ENCODE measurements around the gene PRKCA.

DNA sequence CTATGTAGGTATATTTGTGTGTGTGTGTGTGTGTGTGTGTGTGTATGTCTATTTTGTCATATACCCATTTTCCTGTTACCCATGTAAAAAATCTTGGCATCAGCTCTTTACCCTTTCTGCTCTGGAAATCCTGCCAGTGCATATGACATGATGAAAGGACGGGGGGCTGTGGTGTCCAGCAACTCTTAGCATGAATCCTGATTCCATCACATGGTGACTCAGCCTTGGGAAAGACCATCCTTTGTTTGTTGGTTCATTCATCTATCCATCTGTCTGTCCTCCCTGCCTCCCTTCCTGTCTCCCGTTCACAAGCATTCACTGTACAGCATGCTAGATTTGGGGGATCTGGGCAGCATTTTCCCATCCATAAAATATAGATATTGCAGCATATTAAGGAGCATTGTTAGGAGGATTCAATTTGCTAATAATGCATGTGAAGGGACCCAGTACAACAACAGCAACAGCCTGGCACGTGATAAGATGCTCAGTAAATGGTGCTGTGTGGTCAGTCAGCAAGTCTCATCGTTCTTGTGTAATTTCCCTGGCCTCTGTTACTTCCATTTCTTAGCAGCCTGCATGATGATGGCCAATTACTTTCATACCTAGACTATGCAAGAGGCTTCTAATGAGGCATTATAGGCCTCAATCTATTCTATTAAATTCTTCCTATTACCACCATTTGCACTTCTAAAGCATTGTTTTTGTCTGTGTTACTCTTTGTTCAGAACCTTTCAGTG is 191.0 kb downstream of the PRKCA start:
- TF ChIP-seq, protein P1, sequence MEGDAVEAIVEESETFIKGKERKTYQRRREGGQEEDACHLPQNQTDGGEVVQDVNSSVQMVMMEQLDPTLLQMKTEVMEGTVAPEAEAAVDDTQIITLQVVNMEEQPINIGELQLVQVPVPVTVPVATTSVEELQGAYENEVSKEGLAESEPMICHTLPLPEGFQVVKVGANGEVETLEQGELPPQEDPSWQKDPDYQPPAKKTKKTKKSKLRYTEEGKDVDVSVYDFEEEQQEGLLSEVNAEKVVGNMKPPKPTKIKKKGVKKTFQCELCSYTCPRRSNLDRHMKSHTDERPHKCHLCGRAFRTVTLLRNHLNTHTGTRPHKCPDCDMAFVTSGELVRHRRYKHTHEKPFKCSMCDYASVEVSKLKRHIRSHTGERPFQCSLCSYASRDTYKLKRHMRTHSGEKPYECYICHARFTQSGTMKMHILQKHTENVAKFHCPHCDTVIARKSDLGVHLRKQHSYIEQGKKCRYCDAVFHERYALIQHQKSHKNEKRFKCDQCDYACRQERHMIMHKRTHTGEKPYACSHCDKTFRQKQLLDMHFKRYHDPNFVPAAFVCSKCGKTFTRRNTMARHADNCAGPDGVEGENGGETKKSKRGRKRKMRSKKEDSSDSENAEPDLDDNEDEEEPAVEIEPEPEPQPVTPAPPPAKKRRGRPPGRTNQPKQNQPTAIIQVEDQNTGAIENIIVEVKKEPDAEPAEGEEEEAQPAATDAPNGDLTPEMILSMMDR (IDR thresholded peaks at IDR 0.05), result no peak
- TF ChIP-seq ZFX (IDR thresholded peaks at IDR 0.05; ENCODE audit: borderline replicate concordance), result no peak
